ENCODE results near the gene TSFM.
A peak's percentile ranks its signal among the peaks of the same experiment; 100 is the strongest.
"Not testable (repeated sequence)": the region's sequence is repeated elsewhere in the genome, so short reads cannot be mapped to it uniquely, and the experiment has no call there.

Gene TSFM

GRCh38 chr12:57817261-57817989 lies 34.8 kb downstream of the TSFM start:
- DNase-seq = no peak

GRCh38 chr12:57817990-57818331 lies 35.4 kb downstream of the TSFM start:
- DNase-seq = not testable (repeated sequence)

GRCh38 chr12:57820119-57820518 lies 37.5 kb downstream of the TSFM start:
- peak; percentile 29 for DNase-seq

DNA sequence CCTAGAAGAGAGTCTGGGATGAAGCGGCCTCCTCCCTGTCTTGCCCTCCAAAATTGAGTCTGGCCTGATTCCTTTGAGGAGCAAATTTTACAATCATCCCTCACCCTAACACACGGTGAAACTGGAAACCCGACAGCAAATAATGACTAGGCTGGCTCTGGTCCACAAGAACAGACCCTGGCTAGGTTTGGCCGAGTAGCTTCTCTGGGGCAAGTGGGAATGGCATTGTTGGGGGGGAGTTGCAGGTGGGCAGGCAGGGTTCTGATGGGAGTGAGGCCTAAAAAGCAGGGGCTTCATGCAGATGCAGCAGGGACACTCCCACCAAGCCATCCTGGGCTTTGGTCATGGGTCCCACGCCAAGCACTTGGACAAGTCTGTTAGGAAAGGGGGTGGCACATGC lies 38.4 kb downstream of the TSFM start:
- DNase-seq = not testable (repeated sequence)

DNA sequence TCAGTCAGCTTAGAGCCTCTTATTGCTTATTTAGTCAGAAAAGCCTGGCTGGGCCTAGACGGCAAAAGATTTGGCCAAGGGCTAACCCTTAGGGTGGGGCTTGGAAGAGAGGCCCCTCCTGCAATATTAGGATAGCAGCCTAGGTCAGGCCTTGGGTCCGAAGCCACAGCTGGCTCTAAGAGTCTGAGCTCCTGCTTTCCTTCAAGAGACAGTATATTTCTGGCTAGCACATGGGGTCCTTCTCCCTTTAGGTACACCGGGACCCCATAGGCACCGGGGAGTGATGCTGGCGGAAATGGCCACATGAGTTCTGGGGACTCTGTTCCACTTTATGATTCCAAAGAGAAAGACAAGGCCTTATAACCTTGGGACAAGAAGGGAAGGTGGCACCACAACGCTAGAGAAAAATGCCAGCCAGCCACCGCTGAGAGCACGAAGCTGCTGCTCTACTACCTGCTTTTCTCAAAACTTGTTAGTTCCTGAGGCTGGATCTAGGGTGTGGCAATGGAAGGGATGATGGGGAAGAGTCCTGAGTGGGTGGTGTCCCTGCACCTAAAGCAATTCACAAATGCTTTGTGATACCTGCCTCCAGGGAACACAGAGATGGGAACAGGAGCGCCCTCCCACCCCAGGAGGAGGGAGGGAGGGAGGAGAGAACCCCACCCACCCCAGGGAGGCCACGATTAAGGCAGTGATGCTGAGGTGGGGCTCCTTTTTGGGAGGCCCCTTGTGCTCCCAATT lies 39.1 kb downstream of the TSFM start:
- DNase-seq = no peak

DNA sequence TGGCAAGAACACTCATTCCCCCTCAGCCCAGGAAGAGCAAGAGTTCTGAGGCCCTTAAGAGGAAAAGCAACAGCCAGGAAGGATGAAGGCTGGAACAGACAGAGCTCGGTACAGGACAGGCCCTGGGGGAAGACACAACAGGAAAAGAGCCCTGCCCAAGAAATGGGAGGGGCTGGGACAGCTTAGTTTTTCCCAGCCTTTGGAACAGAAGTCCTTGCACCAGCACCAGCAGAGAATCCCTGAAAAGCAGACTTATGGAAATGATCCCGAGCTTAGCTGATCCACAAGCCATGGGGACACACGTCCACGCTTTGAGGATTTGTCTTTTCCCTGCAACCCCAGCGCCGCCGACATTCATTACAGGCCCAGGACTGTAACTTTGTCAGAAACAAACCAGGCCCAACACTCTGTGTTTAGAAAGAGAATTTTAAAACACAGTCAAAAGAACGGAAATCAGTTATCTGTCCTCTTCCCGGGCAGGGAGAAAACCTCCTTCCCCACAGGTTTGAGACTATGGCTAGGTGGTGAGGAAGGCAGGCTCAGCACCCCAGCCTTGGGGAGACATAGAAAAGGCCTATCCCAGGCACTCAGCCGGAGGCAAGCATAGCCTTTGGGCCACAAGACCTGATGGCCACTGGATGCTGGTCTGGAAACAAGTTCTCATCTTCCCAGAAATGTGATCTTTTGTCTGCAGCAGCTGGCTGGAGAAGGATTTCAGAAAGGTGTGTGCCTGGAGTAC lies 40.0 kb downstream of the TSFM start:
- no peak for DNase-seq

DNA sequence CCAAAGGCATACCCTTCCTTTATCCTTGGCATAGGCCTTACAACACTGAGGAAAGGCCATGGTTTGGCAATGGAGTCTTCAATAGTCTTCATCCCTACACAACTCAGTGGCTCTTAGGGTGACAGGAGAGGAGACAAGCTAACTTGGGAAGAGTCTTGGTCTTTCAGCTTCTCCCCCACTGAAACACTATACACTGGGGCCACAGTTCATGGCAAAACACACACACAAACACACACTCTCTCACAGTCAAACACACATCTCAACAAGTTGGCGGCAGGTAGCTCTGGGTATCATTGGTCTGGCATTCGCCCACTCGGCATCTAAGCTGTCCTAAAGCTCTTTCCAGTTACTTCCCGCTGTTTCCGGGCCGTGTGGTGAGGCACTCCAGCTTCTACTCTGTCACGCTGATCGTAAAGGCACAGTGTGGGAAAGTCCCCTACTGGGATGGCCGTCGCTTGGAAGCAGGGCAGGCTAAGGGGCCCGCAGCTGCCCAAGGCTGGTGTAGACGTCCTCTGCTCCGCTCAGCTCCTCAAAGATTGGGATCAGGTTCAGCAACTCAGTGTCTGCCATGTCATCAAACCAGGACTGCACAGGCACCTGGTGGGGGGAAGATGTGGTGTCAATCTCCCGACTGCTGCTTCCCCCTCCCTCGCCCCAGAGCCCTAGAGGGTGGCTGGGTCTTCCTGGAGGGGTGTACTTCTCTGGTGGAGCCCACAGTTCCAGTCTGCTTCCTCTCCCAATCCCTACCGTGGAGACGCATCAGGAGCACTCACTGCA lies 40.7 kb downstream of the TSFM start:
- DNase-seq = no peak

- DNase-seq = no peak
Measured at GRCh38 chr12:57823908-57824640, 41.5 kb downstream of the TSFM start.

DNA sequence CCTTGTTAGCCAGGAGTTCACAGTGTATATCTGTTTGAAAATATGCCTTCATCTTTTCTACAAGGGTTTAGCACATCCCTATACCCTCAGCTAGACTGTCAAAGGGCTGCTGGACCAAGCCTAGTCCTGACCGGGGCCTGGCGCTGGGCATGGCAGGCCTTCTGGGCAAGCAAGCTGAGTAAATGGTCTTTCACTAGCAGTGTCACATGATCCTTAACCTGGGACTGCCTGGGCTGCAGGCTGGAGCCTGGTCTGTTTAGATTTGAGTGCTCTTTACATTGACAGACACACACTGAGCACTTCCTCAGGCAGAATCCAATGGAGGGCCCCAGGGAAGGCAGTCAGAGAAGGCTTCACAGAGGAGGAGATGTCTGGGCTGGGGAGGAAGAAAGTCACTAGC lies 42.9 kb downstream of the TSFM start:
- DNase-seq = no peak

DNA sequence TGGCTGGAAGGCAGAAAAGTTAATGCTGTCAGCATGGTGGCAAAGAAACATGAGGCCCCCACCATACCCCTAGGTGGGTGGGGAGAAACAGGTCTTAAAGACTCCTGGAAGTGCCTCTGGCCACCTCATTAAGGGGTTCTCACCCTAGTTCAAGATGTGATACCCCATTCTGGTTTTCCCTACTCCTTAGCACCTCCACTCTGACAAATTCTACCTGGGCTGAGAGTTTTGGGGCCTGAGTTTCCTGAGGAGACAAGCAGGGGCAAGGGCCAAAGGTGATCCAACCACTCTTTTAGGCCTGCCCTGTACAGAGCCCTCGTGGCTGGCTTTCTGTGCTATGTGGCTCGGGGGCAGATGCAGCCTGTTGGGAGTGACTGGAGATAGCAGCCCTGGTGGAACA lies 43.8 kb downstream of the TSFM start:
- DNase-seq = no peak

DNA sequence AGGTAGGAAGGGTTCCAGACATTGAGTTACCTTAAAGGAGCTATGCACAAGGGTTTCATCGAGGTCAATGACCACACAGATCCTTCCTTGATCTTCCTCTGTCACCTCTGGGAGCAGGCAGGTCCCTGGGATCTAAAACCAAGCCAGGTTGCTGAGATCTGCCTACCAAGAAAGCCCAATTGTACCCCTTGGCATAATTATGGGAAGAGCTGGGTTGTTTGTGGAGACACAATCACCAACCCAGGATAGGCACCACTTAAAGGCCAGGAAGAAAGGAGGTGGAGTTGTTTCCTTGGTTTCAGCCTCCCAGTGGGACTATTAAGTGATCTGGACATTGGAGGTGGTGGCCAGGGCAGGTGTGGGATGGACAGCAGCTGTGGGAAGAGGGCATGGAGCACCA lies 44.4 kb downstream of the TSFM start:
- DNase-seq = no peak

DNA sequence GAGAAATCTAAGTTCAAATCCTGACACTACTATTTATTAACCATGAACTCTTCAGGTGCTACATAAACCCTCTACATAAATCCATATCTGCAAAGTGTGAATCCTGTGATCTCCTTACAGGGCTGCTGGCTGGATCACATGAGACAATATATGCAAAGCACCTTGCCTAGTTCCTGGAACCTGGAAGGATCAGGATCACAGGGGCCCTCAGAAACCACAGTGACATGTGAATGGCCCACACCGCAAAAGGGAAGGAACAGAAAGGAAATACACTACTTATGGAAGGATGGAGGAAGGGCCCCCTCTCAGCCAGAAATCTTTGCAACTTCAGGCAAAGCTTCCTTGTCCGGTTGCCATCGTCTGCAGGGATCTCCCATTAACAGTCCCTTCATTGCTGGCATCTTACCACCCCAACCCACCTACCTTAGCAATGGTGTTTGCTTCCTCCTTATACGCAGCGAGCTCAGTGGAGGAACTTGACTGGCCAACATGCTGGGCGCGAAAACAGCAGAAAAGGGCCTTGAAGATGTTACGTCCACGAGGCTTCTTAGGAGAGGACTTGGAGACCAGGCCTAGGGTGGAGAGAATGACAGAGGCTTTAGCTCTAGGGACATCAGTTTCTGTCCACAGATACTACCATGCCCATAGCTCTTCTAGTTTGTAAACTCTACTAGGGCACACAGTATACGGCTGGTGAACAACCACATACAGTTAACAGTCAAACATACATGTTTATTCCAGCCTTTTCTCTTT lies 46.6 kb downstream of the TSFM start:
- DNase-seq = no peak

DNA sequence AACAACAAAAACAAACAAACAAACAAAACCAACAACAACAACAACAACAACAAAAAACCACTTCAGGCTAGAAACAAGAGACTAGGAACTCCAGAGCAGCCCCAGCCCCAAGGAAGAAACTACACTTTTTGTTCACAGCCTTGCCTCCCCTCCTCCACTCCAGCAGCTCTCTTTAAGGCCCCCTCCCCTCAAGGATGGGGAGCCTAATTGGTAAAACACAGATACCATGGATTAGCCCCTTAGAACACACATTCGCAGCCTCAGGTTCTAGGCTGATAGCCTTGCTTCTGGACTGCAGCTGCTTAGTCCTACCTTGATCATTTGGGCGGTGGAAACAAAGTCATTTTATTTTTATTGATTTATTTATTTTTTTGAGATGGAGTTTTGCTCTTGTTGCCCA lies 47.8 kb downstream of the TSFM start:
- DNase-seq = no peak

- DNase-seq = no peak
Measured at GRCh38 chr12:57832966-57833365, 50.4 kb downstream of the TSFM start.

DNA sequence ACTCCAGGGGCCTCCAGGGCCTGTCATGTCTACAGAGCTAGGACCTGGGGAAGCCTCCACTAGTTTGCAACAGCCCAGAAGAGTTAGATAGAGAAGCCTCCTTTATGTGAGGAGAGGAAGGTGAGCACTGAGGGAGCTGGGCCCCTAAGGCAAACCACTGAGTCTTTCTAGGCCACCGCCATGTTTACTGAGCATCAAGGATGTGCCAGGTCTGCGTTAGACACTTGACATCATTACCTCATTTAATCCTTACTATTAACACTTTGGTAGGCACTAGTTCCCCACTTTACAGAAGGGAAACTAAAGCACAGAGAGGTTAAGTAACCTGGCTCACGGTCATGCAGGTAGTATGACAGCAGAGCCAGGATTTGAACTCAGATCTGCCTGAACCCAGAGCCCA lies 51.1 kb downstream of the TSFM start:
- no peak for DNase-seq

GRCh38 chr12:57834086-57834876 lies 51.7 kb downstream of the TSFM start:
- peak; percentile 27 for DNase-seq

- DNase-seq = no peak
Measured at GRCh38 chr12:57835366-57836288, 53.0 kb downstream of the TSFM start.

- peak; percentile 91 for DNase-seq
Measured at GRCh38 chr12:57836442-57837375, 54.1 kb downstream of the TSFM start.

Measured in DMS53 (cell line).